IPS-11a (cell line): ENCODE results near the gene PRDM1.
"Not testable (repeated sequence)": the region's sequence is repeated elsewhere in the genome, so short reads cannot be mapped to it uniquely, and the experiment has no call there.

Experiments
- H3K4me3 ChIP-seq: one replicate; pipeline ENCODE4 v1.5.1; 2013; ENCODE audit warnings: low read depth, low read length, control low read depth

The PRDM1 gene

DNA sequence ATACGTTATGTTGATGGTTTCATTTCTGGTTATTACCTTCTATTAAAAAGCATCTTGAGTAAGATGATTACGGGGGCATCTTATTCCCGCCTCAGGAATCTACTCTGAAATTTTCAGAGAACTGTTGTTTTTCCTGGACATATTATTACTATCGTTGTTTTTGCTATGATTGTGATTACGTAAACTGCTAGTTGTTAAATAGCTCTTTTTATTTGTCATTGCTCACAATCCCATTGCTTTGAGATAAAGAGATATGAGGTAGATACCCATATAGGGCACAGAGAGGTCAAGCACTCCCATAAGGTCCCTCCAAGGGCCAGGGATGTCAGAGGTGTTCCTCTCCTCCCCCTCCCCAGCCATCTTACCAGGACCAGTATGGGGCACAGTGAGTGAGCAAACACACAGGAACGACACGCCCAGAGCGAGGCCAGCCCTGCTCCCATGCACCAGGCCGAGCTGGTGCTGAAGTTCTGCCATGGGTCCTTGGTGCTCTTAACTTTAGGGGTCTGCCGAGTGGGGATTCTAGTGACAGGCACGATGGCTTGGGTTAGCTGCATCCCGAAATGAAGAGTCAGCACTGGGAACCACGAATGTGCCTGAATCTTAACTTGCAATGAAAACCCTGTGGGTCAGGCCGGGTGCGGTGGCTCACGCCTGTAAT lies 49.9 kb downstream of the PRDM1 start:
- H3K4me3 ChIP-seq, result no peak overlapping the region

DNA sequence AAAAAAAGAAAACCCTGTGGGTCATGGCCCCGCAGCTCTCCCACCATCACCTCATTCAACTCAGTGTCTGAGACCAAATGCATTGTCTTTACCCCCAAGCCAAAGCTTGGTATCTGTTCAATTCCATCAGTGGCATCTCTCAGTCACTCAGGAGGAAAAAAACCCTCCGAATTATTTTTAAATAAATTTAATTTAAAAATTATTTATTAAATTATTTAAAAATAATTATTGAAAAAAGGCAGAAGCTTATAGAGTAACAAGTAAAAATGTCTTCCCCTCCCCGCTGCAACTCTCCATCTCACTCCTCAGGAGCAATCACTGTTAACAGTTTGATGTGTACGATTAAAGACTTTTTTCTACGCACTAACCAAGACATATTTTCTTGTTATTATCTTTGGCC lies 50.7 kb downstream of the PRDM1 start:
- H3K4me3 ChIP-seq, result no peak overlapping the region

DNA sequence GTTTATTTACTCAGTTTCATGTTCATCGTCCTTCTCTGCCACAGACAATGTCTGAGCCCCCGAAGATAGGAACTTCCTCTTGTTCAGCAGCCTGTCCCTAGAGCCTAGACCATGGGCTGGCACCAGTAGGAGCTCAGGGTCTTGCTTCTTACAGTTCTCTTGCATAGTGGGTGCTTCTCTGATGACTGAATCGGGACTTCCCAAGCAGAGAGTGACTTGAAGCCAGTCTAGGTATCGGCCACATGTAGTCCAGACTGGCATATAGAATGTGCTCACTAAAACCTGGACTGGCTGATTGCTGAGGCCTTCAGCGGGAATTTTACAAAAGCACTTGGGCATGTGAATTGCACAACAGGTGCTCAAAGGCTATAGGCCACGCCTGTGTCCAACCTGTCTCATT lies 52.0 kb downstream of the PRDM1 start:
- H3K4me3 ChIP-seq, result no peak overlapping the region

DNA sequence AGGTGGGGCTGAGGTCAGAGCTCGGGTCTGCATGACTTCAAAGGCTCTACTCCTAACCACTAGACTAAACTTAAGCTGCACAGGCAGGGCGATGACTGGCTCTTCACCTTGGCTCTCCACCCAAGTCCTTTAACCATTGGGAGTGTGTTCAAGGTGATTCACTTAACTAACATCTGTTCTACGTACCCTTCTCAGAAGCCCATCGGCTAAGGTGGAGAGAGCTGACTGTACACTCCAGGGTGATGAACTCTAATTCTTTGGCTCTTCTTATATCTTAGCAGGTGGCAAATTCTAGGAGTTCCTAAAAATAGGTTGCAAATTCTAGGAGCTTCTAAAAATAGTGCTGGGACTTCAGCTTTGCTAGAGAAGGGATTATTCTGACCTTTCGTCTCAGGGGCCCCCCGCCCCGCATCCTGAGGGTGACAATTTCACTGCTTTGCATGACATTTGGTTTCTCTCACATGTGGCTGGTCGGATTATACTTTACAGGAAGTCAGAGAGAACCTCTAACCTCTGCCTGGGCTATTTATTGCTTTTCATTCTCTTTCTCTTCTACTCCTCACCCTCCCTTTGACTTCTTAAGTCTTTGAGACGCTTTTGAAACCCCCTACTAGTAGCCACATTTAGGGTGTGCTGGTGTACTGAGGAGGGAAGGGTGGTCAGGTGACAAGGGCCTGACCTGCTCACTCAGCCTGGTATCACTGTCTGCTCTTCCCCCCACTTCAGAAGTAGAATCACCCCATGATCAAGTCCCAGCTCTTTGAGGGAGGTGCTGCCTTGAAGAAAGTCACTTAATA lies 55.5 kb downstream of the PRDM1 start:
- H3K4me3 ChIP-seq, result no peak overlapping the region

GRCh38 chr6:106142876-106143431 lies 56.8 kb downstream of the PRDM1 start:
- no peak overlapping the region for H3K4me3 ChIP-seq

- no peak overlapping the region for H3K4me3 ChIP-seq
Observed at GRCh38 chr6:106143665-106144064, 57.5 kb downstream of the PRDM1 start.

GRCh38 chr6:106145144-106145543 lies 59.0 kb downstream of the PRDM1 start:
- H3K4me3 ChIP-seq, result no peak overlapping the region

GRCh38 chr6:106145741-106146227 lies 59.6 kb downstream of the PRDM1 start:
- H3K4me3 ChIP-seq, result no peak overlapping the region

DNA sequence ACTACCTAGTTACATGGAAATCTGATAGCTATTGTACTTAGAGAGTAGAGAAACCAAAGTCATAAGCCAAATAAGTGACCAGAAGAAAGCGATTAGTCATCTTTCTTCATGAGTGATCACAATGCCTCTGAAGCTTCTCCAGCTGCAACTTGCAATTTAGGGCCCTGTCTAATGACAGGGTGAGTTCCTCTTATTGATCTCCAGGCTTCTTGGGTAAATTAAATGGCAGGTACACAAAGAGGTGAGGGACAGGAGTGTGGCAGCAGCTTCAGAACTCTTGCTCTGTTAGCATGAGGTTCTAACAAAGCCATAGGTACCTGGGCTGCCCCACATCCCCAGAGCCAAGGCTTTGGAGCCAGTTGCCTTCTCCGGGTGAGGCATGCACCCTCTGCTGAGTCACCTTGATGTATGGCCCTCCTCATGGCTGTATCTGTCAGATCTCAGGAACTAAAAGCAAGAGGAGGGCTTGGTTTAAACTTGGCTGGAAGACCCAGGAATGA lies 60.8 kb downstream of the PRDM1 start:
- H3K4me3 ChIP-seq, result no peak overlapping the region

GRCh38 chr6:106147476-106147875 lies 61.3 kb downstream of the PRDM1 start:
- no peak overlapping the region for H3K4me3 ChIP-seq

GRCh38 chr6:106149472-106150069 lies 63.4 kb downstream of the PRDM1 start:
- H3K4me3 ChIP-seq, result no peak overlapping the region

GRCh38 chr6:106152476-106152875 lies 66.3 kb downstream of the PRDM1 start:
- H3K4me3 ChIP-seq, result not testable (repeated sequence)

DNA sequence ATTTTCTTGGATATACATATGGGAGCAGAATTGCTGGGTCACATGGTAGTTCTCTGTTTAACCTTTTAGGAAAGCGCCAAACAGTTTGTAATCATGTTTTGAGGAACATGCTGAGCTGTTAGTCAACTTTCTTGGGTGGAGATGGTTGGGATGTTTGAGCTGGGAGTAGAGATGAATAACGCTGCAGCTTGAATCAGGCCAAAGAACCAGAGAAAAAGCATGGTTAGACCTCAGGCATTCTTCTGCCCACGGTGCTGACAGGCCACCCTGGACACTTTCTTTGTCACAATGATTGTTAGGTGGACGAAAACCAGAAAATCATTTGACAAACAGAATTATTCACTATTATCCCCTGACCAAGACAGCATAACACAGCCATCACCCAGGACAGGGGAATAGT lies 66.8 kb downstream of the PRDM1 start:
- no peak overlapping the region for H3K4me3 ChIP-seq

- no peak overlapping the region for H3K4me3 ChIP-seq
Observed at GRCh38 chr6:106154326-106154725, 68.2 kb downstream of the PRDM1 start.

GRCh38 chr6:106155219-106155830 lies 69.2 kb downstream of the PRDM1 start:
- no peak overlapping the region for H3K4me3 ChIP-seq

- H3K4me3 ChIP-seq, result no peak overlapping the region
Observed at GRCh38 chr6:106156413-106156812, 70.3 kb downstream of the PRDM1 start.

- no peak overlapping the region for H3K4me3 ChIP-seq
Observed at GRCh38 chr6:106156863-106157262, 70.7 kb downstream of the PRDM1 start.

DNA sequence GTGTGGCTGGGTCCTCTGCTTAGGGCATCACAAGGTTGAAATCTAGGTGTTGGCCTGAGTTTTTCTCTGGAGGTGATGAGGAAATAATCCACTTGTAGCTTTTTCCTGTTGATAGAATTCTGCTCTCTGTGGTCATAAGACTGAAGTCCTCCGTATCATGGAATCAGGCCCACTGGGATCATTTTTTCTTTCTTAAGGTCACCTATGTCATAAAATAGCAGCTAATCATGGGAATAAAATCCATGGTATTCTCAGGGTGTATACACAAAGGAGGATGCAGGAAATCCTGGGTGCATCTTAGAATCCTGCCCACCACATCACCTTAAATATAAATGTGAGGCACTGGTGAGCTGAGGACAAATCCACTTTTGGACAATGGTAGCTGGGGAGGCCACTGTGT lies 72.7 kb downstream of the PRDM1 start:
- no peak overlapping the region for H3K4me3 ChIP-seq
